K562 (cell line): ENCODE data around the gene C4orf36. TPM values are rescaled to one million over a fixed set of nuclear protein-coding genes. Genes with fewer than 3 reads are reported as not detected.

Source experiments
- ARNT ChIP-seq, 2 experiments: fragments of 450-650 bp; IDR thresholded peaks; 2 replicates each; pipeline ENCODE4 v1.6.1; 2016; ENCODE audit warnings: mild to moderate bottlenecking in 1 of 2
- BRCA1 ChIP-seq, 2 experiments: fragments of 450-650 bp in 1 of 2; sonication (generic) in 1 of 2; formaldehyde crosslinking in 1 of 2; IDR thresholded peaks; 2 replicates each; pipeline versions ENCODE4 v1.5.0 to v1.6.1; 2017 to 2020; ENCODE audit warnings: mild to moderate bottlenecking in 1 of 2, missing genetic modification reagents in 1 of 2
- LEF1 ChIP-seq: fragments of 450-650 bp; IDR thresholded peaks from 2 replicates; pipeline ENCODE4 v1.6.1; 2016; ENCODE audit warnings: mild to moderate bottlenecking
- MAFF ChIP-seq: IDR thresholded peaks from 2 replicates; pipeline ENCODE4 v1.6.1; 2012; ENCODE audit warnings: low read length, improper control_type of control experiment
- NRF1 ChIP-seq, 2 experiments: fragments of 450-650 bp; IDR thresholded peaks in 1 of 2; conservative IDR thresholded peaks in 1 of 2; 2 replicates each; pipeline ENCODE4 v1.6.1; 2014; ENCODE audit warnings: mild to moderate bottlenecking in 2 of 2
- PHF8 ChIP-seq: fragments of 200-600 bp; sonication (generic); IDR thresholded peaks from 2 replicates; pipeline ENCODE4 v1.6.1; 2012; ENCODE audit warnings: mixed run types, mild to moderate bottlenecking, inconsistent platforms, low read length, moderate library complexity, borderline replicate concordance
- POLR2H ChIP-seq: IDR thresholded peaks from 2 replicates; pipeline ENCODE4 v1.6.1; 2016; ENCODE audit warnings: missing genetic modification characterization, low read depth, mild to moderate bottlenecking, control low read depth, missing compliant biosample characterization, moderate library complexity
- RFX1 ChIP-seq: fragments of 450-650 bp; IDR thresholded peaks from 2 replicates; pipeline ENCODE4 v1.6.1; 2016; ENCODE audit warnings: mild to moderate bottlenecking, moderate library complexity
- SMARCE1 ChIP-seq: fragments of 450-650 bp; IDR thresholded peaks from 2 replicates; pipeline ENCODE4 v1.7.1; 2016; ENCODE audit warnings: mild to moderate bottlenecking
- SUPT5H ChIP-seq: fragments of 450-650 bp; IDR thresholded peaks from 2 replicates; pipeline ENCODE4 v1.6.1; 2016
- TAF9B ChIP-seq: fragments of 450-650 bp; IDR thresholded peaks from 2 replicates; pipeline ENCODE4 v1.6.1; 2018; ENCODE audit warnings: mild to moderate bottlenecking; ENCODE audit not compliant: partially characterized antibody
- TBP ChIP-seq: optimal IDR thresholded peaks from 2 replicates; pipeline ENCODE3; 2011; ENCODE audit warnings: low read depth, low read length, improper control_type of control experiment
- TRIM28 ChIP-seq: fragments of 450-650 bp; IDR thresholded peaks from 2 replicates; pipeline ENCODE4 v1.6.1; 2017
- ZBTB8A ChIP-seq: fragments of 450-650 bp; IDR thresholded peaks from 2 replicates; pipeline ENCODE4 v1.6.1; 2018; ENCODE audit warnings: mild to moderate bottlenecking, moderate library complexity; ENCODE audit not compliant: partially characterized antibody
- ZNF696 ChIP-seq: fragments of 250-450 bp; sonication (Bioruptor Pico); conservative IDR thresholded peaks from 2 replicates; pipeline ENCODE4 v1.4.0; 2020; ENCODE audit warnings: mild to moderate bottlenecking, moderate library complexity
- polyA plus RNA-seq, 8 experiments: library from polyadenylated mRNA; depleted of rRNA in 4 of 8; stranded (reverse) in 5 of 8; unstranded in 3 of 8; fragments of >200 nt; fragmentation: Nextera tagmentation in 2 of 8; fragmentation: Illumina TruSeq in 1 of 8; extraction: Ambion mirVana in 2 of 8; extraction: Trizol in 1 of 8; gene quantifications; 2 replicates each; pipeline versions ENCODE4 v1.2.1 to v1.2.3, GENCODE V29; 2011 to 2014; ENCODE audit warnings: inconsistent platforms in 1 of 8, missing spikeins in 1 of 8
- total RNA-seq, 7 experiments: library from RNA; depleted of rRNA in 6 of 7; stranded (reverse); fragments of >200 nt in 6 of 7; fragmentation: Illumina TruSeq in 2 of 7; extraction: Trizol in 2 of 7; gene quantifications; 2 replicates each; pipeline versions ENCODE4 v1.2.1 to v1.2.3, GENCODE V29; 2011 to 2021; ENCODE audit warnings: low replicate concordance in 1 of 7
- TF ChIP-seq, protein P1 (sequence below): fragments of 450-650 bp; IDR thresholded peaks from 2 replicates; pipeline ENCODE4 v1.7.1; 2018; ENCODE audit warnings: mild to moderate bottlenecking, low read depth; ENCODE audit not compliant: partially characterized antibody
- TF ChIP-seq, protein P2 (sequence below): fragments of 200-800 bp; sonication (Bioruptor generic); IDR thresholded peaks from 2 replicates; pipeline ENCODE4 v1.6.1; 2017; ENCODE audit warnings: missing genetic modification characterization, missing compliant biosample characterization
- TF ChIP-seq, protein P3 (sequence below), 2 experiments: fragments of 450-650 bp in 1 of 2; sonication (generic) in 1 of 2; formaldehyde crosslinking; conservative IDR thresholded peaks; 2 replicates each; pipeline versions ENCODE4 v1.4.0 to v1.8.1; 2020 to 2022; ENCODE audit warnings: mild to moderate bottlenecking in 1 of 2, missing genetic modification reagents in 1 of 2

Gene C4orf36
- total and polyA plus RNA-seq, 9 of the 15 experiments (the other 6 are each of a cell fraction or from before 2014, with no cell fraction given), result 0.14 to 0.45 (median 0.20) TPM; not detected in 5

DNA sequence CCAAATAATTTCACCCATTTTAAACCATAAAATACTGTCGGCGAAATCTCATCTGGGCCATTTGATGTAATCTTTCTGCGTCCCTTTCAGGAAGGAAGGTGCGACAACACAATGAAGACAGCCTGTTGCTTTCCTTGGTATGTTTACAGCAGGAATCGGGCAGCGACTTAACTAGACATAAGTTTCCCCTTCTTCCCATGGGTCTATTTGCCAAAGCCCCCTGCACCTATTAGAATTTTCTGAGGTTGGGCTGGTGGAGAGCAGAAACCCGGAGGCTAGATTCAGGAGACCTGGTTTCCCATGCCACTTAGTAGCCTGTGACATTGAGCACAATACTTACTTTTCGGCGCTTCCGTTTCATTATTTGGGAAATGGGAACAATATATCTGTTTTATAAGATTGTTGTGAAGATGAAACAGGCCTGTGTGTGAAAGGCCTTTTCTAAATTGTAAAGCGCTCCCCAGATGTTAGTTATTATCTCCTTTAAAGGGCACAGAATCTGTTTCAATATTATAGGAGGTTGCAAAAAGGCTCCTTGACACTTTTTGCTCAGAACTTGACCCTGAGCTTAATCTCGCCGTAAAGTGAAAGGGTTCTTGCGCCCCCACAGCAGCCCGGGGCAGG lies 42.0 kb upstream of the C4orf36 start (continued):
- TF ChIP-seq, protein P1, sequence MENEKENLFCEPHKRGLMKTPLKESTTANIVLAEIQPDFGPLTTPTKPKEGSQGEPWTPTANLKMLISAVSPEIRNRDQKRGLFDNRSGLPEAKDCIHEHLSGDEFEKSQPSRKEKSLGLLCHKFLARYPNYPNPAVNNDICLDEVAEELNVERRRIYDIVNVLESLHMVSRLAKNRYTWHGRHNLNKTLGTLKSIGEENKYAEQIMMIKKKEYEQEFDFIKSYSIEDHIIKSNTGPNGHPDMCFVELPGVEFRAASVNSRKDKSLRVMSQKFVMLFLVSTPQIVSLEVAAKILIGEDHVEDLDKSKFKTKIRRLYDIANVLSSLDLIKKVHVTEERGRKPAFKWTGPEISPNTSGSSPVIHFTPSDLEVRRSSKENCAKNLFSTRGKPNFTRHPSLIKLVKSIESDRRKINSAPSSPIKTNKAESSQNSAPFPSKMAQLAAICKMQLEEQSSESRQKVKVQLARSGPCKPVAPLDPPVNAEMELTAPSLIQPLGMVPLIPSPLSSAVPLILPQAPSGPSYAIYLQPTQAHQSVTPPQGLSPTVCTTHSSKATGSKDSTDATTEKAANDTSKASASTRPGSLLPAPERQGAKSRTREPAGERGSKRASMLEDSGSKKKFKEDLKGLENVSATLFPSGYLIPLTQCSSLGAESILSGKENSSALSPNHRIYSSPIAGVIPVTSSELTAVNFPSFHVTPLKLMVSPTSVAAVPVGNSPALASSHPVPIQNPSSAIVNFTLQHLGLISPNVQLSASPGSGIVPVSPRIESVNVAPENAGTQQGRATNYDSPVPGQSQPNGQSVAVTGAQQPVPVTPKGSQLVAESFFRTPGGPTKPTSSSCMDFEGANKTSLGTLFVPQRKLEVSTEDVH, result peak; percentile 15
- TF ChIP-seq MAFF, result no peak
- TF ChIP-seq, protein P2, sequence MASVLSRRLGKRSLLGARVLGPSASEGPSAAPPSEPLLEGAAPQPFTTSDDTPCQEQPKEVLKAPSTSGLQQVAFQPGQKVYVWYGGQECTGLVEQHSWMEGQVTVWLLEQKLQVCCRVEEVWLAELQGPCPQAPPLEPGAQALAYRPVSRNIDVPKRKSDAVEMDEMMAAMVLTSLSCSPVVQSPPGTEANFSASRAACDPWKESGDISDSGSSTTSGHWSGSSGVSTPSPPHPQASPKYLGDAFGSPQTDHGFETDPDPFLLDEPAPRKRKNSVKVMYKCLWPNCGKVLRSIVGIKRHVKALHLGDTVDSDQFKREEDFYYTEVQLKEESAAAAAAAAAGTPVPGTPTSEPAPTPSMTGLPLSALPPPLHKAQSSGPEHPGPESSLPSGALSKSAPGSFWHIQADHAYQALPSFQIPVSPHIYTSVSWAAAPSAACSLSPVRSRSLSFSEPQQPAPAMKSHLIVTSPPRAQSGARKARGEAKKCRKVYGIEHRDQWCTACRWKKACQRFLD (CRISPR knock-in tag), result no peak
- TF ChIP-seq RFX1, result peak; percentile 67; the same call in 1 of the 2 replicates
- 0 out of 2 replicates have a peak, but pooled peaks have one; percentile 19 for TF ChIP-seq LEF1
- no peak for TF ChIP-seq BRCA1 (IDR thresholded peaks at IDR 0.05)
- TF ChIP-seq BRCA1 (CRISPR knock-in tag; IDR thresholded peaks at IDR 0.05), result no peak
- peak; percentile 52 for TF ChIP-seq TAF9B
- TF ChIP-seq POLR2H (tag), result peak; percentile 85; the same call in 1 of the 2 replicates
- TF ChIP-seq SUPT5H, result peak; percentile 78
- TF ChIP-seq, protein P3, sequence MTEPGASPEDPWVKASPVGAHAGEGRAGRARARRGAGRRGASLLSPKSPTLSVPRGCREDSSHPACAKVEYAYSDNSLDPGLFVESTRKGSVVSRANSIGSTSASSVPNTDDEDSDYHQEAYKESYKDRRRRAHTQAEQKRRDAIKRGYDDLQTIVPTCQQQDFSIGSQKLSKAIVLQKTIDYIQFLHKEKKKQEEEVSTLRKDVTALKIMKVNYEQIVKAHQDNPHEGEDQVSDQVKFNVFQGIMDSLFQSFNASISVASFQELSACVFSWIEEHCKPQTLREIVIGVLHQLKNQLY (CRISPR knock-in tag; conservative IDR thresholded peaks at IDR 0.05), result no peak
- 0 out of 2 replicates have a peak, but pooled peaks have one; percentile 14 for TF ChIP-seq TRIM28
- no peak for TF ChIP-seq NRF1 (conservative IDR thresholded peaks at IDR 0.05 in 1 of 2, IDR thresholded peaks at IDR 0.05 in 1 of 2)
- TF ChIP-seq PHF8, result peak; percentile 55; the same call in 1 of the 2 replicates
- peak in 1 of 2 experiments; percentile 63; a peak in 1 of 4 replicates for TF ChIP-seq ARNT (IDR thresholded peaks at IDR 0.05)
- peak; percentile 29; the same call in 1 of the 2 replicates for TF ChIP-seq SMARCE1
- TF ChIP-seq ZNF696 (CRISPR knock-in tag), result no peak
- TF ChIP-seq ZBTB8A, result no peak
- peak; percentile 14 for TF ChIP-seq TBP
